Measurements from ENCODE around the gene ICE2.

Gene ICE2

GRCh38 chr15:60507596-60508424 lies 28.9 kb upstream of the ICE2 start:
- no peaks in the 10 kb centered on the region for H3K27me3 ChIP-seq (ENCODE audit: insufficient read depth, poor library complexity, severe bottlenecking)
- no peak for DNase-seq (ENCODE audit: low spot score)
- no peak overlapping the region for H3K27ac ChIP-seq (ENCODE audit: poor library complexity, severe bottlenecking)
- no peak overlapping the region for H3K4me3 ChIP-seq (ENCODE audit: severe bottlenecking)
- no peaks in the 10 kb centered on the region for H3K9me3 ChIP-seq (ENCODE audit: severe bottlenecking)
- peaks cover 24% of the 10 kb centered on the region for H3K4me1 ChIP-seq (ENCODE audit: insufficient read depth, poor library complexity, severe bottlenecking)
- peak; percentile 100 for TF ChIP-seq CTCF (IDR thresholded peaks at IDR 0.05; ENCODE audit: poor library complexity, severe bottlenecking)
- no peaks in the 10 kb centered on the region for H3K36me3 ChIP-seq (ENCODE audit: low read depth)
- ATAC-seq (ENCODE audit: low read depth), result peak; percentile 65

DNA sequence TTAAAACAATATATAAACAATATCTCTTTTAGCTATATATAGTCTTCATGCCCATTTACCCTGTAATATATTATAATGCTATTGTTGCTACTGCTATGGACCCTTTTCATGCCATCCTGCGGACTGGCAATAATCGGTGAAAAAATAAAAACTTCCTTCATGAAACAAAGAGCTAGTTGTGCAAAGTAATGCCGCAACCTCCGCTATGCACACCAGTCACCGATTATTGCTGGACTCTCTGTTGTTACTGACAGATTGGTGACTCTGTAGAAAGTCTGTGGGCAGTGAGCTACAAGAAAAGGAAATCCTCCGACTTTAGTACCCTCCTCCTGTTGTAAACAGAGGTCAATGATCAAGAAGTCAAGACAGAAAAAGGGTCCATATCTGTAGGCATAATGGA lies 17.9 kb upstream of the ICE2 start:
- no peak for DNase-seq (ENCODE audit: low spot score)
- H3K9me3 ChIP-seq (ENCODE audit: severe bottlenecking), result no peaks in the 10 kb centered on the region
- ATAC-seq (ENCODE audit: low read depth), result no peak
- no peak overlapping the region for H3K27ac ChIP-seq (ENCODE audit: poor library complexity, severe bottlenecking)
- peaks cover 4% of the 10 kb centered on the region; the same call in 1 of the 2 replicates for H3K36me3 ChIP-seq (ENCODE audit: low read depth)
- H3K4me3 ChIP-seq (ENCODE audit: severe bottlenecking), result no peak overlapping the region
- H3K4me1 ChIP-seq (ENCODE audit: insufficient read depth, poor library complexity, severe bottlenecking), result peaks cover 6% of the 10 kb centered on the region
- H3K27me3 ChIP-seq (ENCODE audit: insufficient read depth, poor library complexity, severe bottlenecking), result no peaks in the 10 kb centered on the region
- TF ChIP-seq CTCF (IDR thresholded peaks at IDR 0.05; ENCODE audit: poor library complexity, severe bottlenecking), result no peak

GRCh38 chr15:60494108-60494507 lies 15.2 kb upstream of the ICE2 start:
- Histone ChIP-seq H3K27me3 (ENCODE audit: insufficient read depth, poor library complexity, severe bottlenecking) (no peaks in the 10 kb centered on the region), H3K27ac (ENCODE audit: poor library complexity, severe bottlenecking) (no peak overlapping the region), H3K4me3 (ENCODE audit: severe bottlenecking) (no peak overlapping the region), H3K36me3 (ENCODE audit: low read depth) (no peaks in the 10 kb centered on the region), H3K9me3 (ENCODE audit: severe bottlenecking) (no peaks in the 10 kb centered on the region), H3K4me1 (ENCODE audit: insufficient read depth, poor library complexity, severe bottlenecking) (peaks cover 6% of the 10 kb centered on the region)
- no peak for DNase-seq (ENCODE audit: low spot score)
- no peak for ATAC-seq (ENCODE audit: low read depth)
- TF ChIP-seq CTCF (IDR thresholded peaks at IDR 0.05; ENCODE audit: poor library complexity, severe bottlenecking), result no peak

GRCh38 chr15:60493166-60493565 lies 14.2 kb upstream of the ICE2 start:
- no peak for ATAC-seq (ENCODE audit: low read depth)

More at GRCh38 chr15:60493166-60493565, 14.2 kb upstream of the ICE2 start:
- Histone ChIP-seq H3K4me1 (ENCODE audit: insufficient read depth, poor library complexity, severe bottlenecking) (peaks cover 6% of the 10 kb centered on the region), H3K4me3 (ENCODE audit: severe bottlenecking) (no peak overlapping the region), H3K9me3 (ENCODE audit: severe bottlenecking) (no peaks in the 10 kb centered on the region), H3K27ac (ENCODE audit: poor library complexity, severe bottlenecking) (no peak overlapping the region), H3K27me3 (ENCODE audit: insufficient read depth, poor library complexity, severe bottlenecking) (no peaks in the 10 kb centered on the region), H3K36me3 (ENCODE audit: low read depth) (no peaks in the 10 kb centered on the region)
- TF ChIP-seq CTCF (IDR thresholded peaks at IDR 0.05; ENCODE audit: poor library complexity, severe bottlenecking), result no peak
- no peak for DNase-seq (ENCODE audit: low spot score)

Data from RWPE2 (cell line).